ENCODE results near the gene PFAS.
"Not testable (repeated sequence)": the region's sequence is repeated elsewhere in the genome, so short reads cannot be mapped to it uniquely, and the experiment has no call there.

PFAS gene, protein sequence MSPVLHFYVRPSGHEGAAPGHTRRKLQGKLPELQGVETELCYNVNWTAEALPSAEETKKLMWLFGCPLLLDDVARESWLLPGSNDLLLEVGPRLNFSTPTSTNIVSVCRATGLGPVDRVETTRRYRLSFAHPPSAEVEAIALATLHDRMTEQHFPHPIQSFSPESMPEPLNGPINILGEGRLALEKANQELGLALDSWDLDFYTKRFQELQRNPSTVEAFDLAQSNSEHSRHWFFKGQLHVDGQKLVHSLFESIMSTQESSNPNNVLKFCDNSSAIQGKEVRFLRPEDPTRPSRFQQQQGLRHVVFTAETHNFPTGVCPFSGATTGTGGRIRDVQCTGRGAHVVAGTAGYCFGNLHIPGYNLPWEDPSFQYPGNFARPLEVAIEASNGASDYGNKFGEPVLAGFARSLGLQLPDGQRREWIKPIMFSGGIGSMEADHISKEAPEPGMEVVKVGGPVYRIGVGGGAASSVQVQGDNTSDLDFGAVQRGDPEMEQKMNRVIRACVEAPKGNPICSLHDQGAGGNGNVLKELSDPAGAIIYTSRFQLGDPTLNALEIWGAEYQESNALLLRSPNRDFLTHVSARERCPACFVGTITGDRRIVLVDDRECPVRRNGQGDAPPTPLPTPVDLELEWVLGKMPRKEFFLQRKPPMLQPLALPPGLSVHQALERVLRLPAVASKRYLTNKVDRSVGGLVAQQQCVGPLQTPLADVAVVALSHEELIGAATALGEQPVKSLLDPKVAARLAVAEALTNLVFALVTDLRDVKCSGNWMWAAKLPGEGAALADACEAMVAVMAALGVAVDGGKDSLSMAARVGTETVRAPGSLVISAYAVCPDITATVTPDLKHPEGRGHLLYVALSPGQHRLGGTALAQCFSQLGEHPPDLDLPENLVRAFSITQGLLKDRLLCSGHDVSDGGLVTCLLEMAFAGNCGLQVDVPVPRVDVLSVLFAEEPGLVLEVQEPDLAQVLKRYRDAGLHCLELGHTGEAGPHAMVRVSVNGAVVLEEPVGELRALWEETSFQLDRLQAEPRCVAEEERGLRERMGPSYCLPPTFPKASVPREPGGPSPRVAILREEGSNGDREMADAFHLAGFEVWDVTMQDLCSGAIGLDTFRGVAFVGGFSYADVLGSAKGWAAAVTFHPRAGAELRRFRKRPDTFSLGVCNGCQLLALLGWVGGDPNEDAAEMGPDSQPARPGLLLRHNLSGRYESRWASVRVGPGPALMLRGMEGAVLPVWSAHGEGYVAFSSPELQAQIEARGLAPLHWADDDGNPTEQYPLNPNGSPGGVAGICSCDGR (N-terminal part only)

DNA sequence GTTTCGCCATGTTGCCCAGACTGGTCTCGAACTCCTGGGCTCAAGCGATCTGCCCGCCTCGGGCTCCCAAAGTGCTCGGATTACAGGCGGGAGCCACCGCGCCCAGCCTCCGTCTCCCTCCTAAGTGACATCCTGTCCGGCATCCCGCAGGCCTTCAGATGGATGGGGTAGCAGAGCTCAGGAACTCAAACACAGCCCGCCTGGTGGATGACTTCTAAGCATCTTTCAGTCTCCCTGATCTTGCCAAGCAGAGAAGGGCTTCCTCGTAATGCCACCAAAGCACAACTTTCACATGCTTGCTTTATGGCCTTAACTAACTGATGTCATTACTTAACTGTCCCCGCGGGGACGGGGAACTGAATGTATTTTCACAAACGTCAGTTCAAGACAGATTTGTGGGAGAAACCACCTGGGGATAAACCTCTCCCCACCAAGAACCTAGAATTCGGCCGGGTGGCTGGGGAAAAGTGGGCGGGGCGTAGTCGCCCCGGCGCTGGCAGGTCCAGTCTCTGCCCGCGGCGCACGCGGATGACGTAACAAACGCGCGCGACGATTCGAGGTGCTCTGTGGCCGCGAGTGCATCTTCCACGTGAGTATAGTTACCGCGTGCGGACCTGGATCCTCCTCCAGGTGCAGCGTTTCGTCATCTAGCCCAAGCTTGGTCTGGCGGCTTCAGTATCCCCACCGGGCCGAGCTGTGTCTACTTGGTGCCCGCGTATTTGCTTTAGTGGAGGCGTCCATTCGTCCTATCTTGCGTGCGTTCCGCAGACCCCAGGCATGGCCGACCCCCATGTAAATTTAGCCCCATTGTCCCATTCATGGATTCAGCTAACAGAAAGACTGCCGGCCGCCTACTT lies at the start of gene PFAS:
Gene PFAS, plus strand, starts transcription at position 539 of the 857 bp plus-strand sequence. CDS start 4,649 bp downstream, outside the sequence.
- Mint-ChIP-seq H3K36me3 (peaks cover 31 to 34% of the 10 kb centered on the region in 2 donors), H3K4me1 (peaks cover 30 to 58% of the 10 kb centered on the region in 2 donors), H3K27ac (peak within 1 kb of the TSS; percentile 99), H3K4me3 (peak within 1 kb of the TSS; percentile 91 to 98), H3K9me3 (no peaks in the 10 kb centered on the region), H3K27me3 (no peaks in the 10 kb centered on the region)
- peak; percentile 98 for DNase-seq
- ATAC-seq (replicated peaks), result peak; percentile 54 to 61

DNA sequence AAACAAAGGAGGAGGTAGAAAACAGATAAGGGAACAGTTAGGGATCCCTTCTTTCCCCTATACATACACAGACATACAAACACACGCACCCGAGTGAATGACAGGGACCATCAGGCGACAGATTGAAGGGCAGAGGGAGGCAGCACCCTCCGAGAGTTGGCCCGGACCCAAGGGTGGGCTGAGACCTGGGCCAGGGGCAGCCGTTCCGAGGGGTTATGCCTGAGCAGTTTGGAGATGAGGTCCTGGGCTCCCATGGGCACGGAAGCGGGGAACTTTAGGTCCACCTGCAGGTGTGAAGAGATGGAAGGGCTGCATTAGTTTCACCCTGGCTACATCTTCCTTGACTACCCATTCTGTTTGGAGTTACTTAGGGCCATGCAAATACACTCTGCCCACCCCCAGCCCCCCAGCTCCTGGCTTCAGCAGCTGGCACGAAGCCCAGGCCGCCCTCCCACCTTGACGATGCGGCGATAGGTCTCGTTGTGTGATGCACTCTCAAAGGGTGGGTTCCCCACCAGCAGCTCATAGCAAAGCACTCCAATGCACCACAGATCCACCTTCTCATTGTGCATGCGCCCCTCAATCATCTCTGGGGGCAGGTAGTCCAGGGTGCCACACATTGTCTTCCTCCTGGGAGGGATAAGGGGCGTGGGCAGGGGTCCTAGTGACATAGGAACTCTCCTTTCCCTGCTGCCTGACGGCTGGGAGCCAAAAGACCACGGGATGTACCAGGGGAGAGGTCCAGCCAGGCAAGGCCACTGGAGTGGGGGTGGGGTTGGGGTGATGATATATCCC lies 44.1 kb upstream of the PFAS start:
- Mint-ChIP-seq H3K9me3 (no peaks in the 10 kb centered on the region), H3K4me3 (no peak overlapping the region), H3K27ac (no peak overlapping the region), H3K27me3 (no peaks in the 10 kb centered on the region), H3K4me1 (peaks cover 7 to 18% of the 10 kb centered on the region in 2 donors), H3K36me3 (no peaks in the 10 kb centered on the region)
- DNase-seq (no peak), ATAC-seq (replicated peaks) (no peak)

DNA sequence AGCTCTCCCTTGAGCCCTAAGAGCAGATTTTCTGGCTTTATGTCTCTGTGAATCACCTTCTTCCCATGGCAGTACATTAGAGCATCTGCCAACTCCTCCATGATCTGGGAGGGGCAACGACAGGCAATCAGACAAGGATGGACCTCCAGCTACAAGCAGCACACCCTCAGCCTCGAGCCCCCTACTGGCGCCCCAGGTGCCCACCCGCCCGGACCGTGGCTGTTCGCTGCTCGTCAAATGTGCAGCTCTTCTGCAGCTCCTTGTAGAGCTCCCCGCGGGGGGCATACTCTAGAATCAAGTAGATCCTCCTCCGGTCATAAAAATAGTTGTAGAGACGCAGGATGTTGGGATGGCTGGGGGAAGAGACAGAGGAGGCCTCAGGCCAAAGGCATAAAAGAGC lies 42.6 kb upstream of the PFAS start:
- ATAC-seq (replicated peaks), result no peak
- H3K4me1 Mint-ChIP-seq, result peaks cover 13 to 23% of the 10 kb centered on the region in 2 donors
- no peak for DNase-seq
- H3K9me3 Mint-ChIP-seq, result no peaks in the 10 kb centered on the region
- no peak overlapping the region for H3K27ac Mint-ChIP-seq
- H3K36me3 Mint-ChIP-seq, result no peaks in the 10 kb centered on the region
- H3K27me3 Mint-ChIP-seq, result no peaks in the 10 kb centered on the region
- no peak overlapping the region for H3K4me3 Mint-ChIP-seq

DNA sequence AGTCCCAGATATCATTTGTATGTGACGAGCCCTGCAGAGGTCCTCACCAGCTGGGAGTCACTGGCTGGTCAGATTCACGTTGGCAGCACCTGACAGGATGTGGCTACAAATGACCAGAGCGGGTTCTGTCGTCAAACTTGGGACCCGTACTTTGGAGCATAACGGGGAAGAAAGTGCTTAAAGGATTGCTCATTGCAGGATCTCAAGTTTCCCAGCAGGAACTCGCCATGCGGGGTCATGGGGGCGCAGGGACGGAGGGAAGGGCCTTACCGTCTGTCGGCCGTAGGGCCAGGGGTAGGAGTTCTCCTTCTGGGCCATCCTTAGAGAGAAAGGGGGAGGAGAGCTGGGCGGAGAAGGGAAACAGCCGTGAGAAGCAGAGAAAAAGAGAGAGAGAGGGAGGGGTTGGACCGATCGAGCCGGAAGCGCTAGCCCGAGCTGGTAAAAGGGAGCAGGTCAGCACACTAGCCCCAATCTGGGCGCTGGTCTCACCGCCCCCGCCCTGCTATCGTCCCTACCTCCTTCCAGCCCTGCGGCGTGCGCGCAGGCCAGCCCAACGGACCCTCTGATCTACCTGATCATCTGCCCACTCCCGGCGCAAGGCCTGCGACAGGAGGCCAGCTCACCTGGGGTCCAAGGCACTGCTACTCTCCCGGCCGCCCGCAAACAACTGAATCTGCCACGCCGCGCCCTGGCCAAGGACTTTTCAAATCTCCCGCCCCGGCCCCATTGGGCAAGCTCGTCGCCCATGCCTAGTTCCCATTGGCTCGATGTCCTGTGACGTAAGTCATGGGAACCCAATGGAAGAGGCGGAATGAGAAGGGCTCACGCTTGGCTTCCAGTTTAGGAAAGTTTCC lies 39.0 kb upstream of the PFAS start, which contains the start of gene AURKB:
Gene AURKB, minus strand, starts transcription at position 669 of the 854 bp plus-strand sequence. Its CDS starts 351 bp downstream, at position 318.
- peaks cover 10 to 24% of the 10 kb centered on the region in 2 donors for H3K4me1 Mint-ChIP-seq

DNA sequence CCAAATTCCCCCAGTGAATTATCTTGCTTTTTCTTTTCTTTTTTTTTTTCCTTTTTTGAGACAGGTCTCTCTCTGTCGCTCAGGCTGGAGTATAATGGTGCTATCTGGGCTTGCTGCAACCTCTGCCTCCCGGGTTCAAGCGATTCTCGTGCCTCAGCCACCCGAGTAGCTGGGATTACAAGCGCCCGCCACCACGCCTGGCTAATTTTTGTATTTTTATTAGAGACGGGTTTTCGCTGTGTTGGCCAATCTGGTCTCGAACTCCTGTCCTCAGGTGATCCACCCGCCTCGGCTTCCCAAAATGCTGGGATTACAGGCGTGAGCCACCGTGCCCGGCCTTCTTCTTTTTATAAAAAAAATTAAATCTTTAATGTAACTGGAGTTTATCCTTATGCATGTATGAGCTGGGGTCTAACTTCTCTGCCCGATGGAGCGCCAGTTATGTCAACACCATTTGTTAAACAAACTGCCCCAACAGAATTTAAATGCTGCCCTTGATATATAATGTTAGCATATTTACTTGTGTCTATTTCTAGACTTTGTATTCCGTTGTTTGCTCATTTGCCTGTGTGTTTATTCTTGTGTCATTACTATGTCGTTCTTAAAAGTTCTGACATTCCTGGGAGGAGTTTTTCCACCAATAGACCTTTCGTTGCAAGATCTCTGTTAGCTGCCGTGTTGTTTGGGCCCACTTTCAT lies 38.2 kb upstream of the PFAS start:
- ATAC-seq (replicated peaks), result peak; percentile 49 to 53
- H3K4me1 Mint-ChIP-seq, result peaks cover 10 to 24% of the 10 kb centered on the region in 2 donors
- DNase-seq, result no peak
- no peaks in the 10 kb centered on the region for H3K27me3 Mint-ChIP-seq
- H3K27ac Mint-ChIP-seq, result peak overlapping the region; percentile 97
- H3K4me3 Mint-ChIP-seq, result peak overlapping the region; percentile 92 to 94
- H3K36me3 Mint-ChIP-seq, result no peaks in the 10 kb centered on the region
- no peaks in the 10 kb centered on the region for H3K9me3 Mint-ChIP-seq

More for the DNA sequence above, 39.0 kb upstream of the PFAS start, which contains the start of gene AURKB:
- peak; percentile 97 to 98 for ATAC-seq (replicated peaks)
- peak; percentile 91 for DNase-seq
- Mint-ChIP-seq H3K4me3 (peak within 1 kb of the TSS; percentile 92 to 94), H3K27ac (peak within 1 kb of the TSS; percentile 97), H3K27me3 (no peaks in the 10 kb centered on the region), H3K36me3 (no peaks in the 10 kb centered on the region), H3K9me3 (no peaks in the 10 kb centered on the region)

DNA sequence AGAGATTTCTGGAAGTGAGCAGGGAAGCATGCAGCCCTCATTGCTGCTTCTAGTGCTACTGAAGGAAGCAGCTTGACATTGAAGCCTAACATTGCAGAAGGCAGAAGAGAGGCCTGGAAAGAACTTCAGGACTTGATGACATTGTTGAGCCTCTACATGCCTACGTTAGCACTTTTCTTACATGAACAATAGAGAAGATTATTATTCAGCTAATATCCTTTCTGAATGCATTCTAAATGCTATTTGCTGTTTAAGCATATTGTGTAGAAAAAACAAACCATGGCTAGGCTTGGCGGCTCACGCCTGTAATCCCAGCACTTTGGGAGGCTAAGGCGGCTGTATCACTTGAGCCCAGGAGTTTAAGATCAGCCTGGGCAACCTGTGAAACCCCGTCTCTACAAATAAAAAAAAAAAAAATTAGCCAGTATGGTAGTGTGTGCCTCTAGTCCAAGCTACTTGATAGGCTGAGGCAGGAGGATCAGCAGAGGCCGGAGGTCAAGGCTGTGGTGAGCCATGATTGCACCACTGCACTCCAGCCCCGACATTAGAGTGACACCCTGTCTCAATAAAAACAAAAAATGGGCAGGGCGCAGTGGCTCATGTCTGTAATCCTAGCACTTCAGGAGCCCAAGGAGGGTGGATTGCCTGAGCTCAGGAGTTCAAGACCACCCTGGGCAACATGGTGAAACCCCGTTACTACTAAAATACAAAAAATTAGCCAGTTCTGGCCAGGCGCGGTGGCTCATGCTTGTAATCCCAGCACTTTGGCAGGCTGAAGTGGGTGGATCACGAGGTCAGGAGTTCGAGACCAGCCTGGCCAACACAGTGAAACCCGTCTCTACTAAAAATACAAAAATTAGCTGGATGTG lies 36.5 kb upstream of the PFAS start:
- ATAC-seq (replicated peaks), result no peak
- no peak for DNase-seq
- Mint-ChIP-seq H3K9me3 (no peaks in the 10 kb centered on the region), H3K27me3 (no peaks in the 10 kb centered on the region), H3K27ac (no peak overlapping the region), H3K4me1 (peaks cover 10 to 24% of the 10 kb centered on the region in 2 donors), H3K4me3 (no peak overlapping the region), H3K36me3 (no peaks in the 10 kb centered on the region)

DNA sequence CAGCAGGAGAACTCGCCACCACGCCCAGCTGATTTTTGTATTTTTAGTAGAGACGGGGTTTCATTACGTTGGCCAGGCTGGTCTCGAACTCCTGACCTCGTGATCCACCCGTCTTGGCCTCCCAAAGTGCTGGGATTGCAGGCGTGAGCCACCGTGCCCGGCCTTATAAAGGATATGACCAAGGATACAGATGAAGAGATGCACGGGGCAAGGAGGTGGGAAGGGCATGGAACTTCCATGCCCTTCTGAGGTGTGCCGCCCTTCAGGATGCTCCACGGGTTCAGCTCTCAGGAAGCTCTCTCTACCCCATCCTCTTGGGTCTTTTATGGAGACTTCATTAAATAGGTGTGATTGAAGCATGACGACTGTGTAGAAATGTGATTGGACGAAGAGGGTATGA lies 35.1 kb upstream of the PFAS start:
- H3K4me3 Mint-ChIP-seq; H3K27me3 Mint-ChIP-seq; H3K9me3 Mint-ChIP-seq; ATAC-seq (replicated peaks); DNase-seq; H3K36me3 Mint-ChIP-seq; H3K27ac Mint-ChIP-seq: not testable (repeated sequence)
- H3K4me1 Mint-ChIP-seq, result peaks cover 10 to 18% of the 10 kb centered on the region in 2 donors

DNA sequence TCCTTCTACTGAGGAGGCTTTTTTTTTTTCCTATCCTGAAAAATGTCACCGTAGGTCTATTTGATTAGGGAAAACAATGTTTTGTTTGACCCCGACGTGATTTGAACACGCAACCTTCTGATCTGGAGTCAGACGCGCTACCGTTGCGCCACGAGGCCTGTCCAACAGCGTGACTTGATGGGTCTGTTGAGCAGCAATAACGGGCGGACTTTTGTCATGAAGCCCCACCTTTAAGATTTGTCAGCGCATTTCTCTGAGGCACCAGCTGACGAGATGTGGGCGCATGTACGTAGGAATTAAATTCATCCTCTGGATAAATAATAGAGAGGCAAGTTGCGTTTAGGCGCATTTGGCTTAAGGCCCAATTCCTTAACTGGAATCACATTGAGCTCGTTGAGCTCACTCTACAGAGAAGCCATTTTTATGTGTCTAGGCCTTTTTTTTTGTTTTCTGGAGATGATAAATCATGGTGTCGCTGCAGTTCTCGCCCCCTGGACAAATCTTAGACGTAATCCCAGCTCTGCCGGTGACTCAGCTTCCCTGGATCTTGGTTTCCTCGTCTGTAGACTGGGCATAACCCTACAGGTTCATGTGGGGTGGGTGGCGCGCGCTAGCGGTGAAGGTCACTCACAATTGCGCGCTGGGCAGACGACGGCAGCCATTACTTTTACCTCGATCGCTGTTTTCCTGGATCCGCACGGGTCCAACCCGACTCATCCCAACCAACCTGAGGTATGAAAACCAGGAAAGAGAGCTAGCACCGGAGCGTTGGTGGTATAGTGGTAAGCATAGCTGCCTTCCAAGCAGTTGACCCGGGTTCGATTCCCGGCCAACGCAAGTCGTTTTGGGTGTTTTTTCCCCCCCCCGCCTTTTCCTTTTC lies 28.1 kb upstream of the PFAS start:
- ATAC-seq (replicated peaks), result peak; percentile 28 to 34
- peak; percentile 81 for DNase-seq
- peaks cover 19 to 33% of the 10 kb centered on the region in 2 donors for H3K36me3 Mint-ChIP-seq
- peak overlapping the region; percentile 100 for H3K27ac Mint-ChIP-seq
- peaks cover 0 to 3% of the 10 kb centered on the region in 2 donors for H3K9me3 Mint-ChIP-seq
- peak overlapping the region; percentile 89 to 99 for H3K4me3 Mint-ChIP-seq
- peaks cover 37 to 49% of the 10 kb centered on the region in 2 donors for H3K4me1 Mint-ChIP-seq
- H3K27me3 Mint-ChIP-seq, result peaks cover 12 to 17% of the 10 kb centered on the region in 2 donors

DNA sequence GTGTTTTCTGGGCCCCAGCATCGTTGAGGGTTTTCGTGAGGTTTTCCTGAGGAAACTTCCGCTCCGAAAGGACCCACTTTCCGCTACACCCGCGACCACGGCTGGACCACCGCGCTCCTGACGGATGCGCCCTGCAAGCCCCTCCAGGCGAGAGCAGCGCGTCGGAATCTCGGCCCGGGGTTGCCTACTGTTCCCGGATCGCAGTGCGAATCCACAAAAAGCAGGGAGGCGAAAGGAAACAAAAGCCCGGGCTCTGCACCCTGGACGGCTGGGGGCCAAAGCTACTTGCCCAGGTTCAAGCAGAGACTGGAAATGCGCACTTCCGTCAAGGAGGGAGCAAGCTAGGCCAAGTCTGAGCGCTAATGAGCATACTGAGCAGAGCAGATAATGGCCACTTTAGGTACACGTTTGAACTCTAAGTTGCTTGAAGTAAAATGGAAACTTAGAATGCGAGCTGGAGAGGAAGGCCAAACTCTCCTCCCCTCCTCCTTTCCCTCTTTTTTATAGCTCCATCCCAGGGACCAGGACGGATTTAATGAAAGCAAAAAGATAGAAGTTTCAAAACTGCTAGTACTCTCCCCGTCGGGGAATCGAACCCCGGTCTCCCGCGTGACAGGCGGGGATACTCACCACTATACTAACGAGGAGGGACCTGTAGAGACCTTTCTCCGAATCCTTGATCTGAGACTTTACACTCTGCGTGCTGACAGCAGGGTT lies 27.3 kb upstream of the PFAS start:
- Mint-ChIP-seq H3K4me3 (peak overlapping the region; percentile 89 to 99), H3K36me3 (peaks cover 24 to 41% of the 10 kb centered on the region in 2 donors), H3K4me1 (peaks cover 44 to 50% of the 10 kb centered on the region in 2 donors), H3K9me3 (peaks cover 0 to 3% of the 10 kb centered on the region in 2 donors), H3K27me3 (peaks cover 12 to 23% of the 10 kb centered on the region in 2 donors), H3K27ac (peak overlapping the region; percentile 100)
- peak; percentile 88 for DNase-seq
- ATAC-seq (replicated peaks), result peak; percentile 60 to 67

Measured in stimulated activated naive B cell treated with anti-CD40 and anti-IgM and Interleukin-4, amounts not matched to agents 10 μg/mL and 1 μg/mL and 100 μg/mL, for 72 hours (primary cell).